ENCODE data around the gene MPPED1.

Gene MPPED1

GRCh38 chr22:43432883-43433415 lies 21.1 kb downstream of the MPPED1 start:
- DNase-seq = no peak

GRCh38 chr22:43433451-43434274 lies 21.8 kb downstream of the MPPED1 start:
- no peak for DNase-seq

- no peak for DNase-seq
Observed at GRCh38 chr22:43434275-43434927, 22.6 kb downstream of the MPPED1 start.

- DNase-seq = no peak
Observed at GRCh38 chr22:43434928-43435311, 23.1 kb downstream of the MPPED1 start.

- DNase-seq = peak; percentile 26
Observed at GRCh38 chr22:43435851-43436811, 24.3 kb downstream of the MPPED1 start.

- DNase-seq = no peak
Observed at GRCh38 chr22:43436868-43437267, 25.1 kb downstream of the MPPED1 start.

- DNase-seq = no peak
Observed at GRCh38 chr22:43437871-43438475, 26.2 kb downstream of the MPPED1 start.

GRCh38 chr22:43438666-43439347 lies 27.0 kb downstream of the MPPED1 start:
- DNase-seq = no peak

- no peak for DNase-seq
Observed at GRCh38 chr22:43439368-43440103, 27.7 kb downstream of the MPPED1 start.

GRCh38 chr22:43440104-43440387 lies 28.2 kb downstream of the MPPED1 start:
- no peak for DNase-seq

GRCh38 chr22:43440556-43440955 lies 28.7 kb downstream of the MPPED1 start:
- no peak for DNase-seq

- no peak for DNase-seq
Observed at GRCh38 chr22:43441216-43441615, 29.4 kb downstream of the MPPED1 start.

- no peak for DNase-seq
Observed at GRCh38 chr22:43441751-43442150, 29.9 kb downstream of the MPPED1 start.

GRCh38 chr22:43442386-43443151 lies 30.8 kb downstream of the MPPED1 start:
- no peak for DNase-seq

- DNase-seq = no peak
Observed at GRCh38 chr22:43443152-43443471, 31.3 kb downstream of the MPPED1 start.

GRCh38 chr22:43446037-43446803 lies 34.4 kb downstream of the MPPED1 start:
- DNase-seq = no peak

GRCh38 chr22:43446916-43447315 lies 35.1 kb downstream of the MPPED1 start:
- peak; percentile 77 for DNase-seq

GRCh38 chr22:43447380-43447779 lies 35.6 kb downstream of the MPPED1 start:
- peak; percentile 83 for DNase-seq

- no peak for DNase-seq
Observed at GRCh38 chr22:43448048-43448447, 36.2 kb downstream of the MPPED1 start.

Measured in NCI-H2107 (cell line).